G401.6 (cell line): Measurements from ENCODE around the gene PRELID3B.
"Not testable (repeated sequence)": the region's sequence is repeated elsewhere in the genome, so short reads cannot be mapped to it uniquely, and the experiment has no call there.

Source experiments
- FAIRE-seq: peaks from 2 replicates; lab custom pipeline; 2012; peaks lifted over from hg19 to GRCh38; lab: Jason Lieb, UNC

The PRELID3B gene

GRCh38 chr20:59048681-59049030 is 6.1 kb upstream of the PRELID3B start:
- no peak for FAIRE-seq

GRCh38 chr20:59047938-59048680 is 5.5 kb upstream of the PRELID3B start:
- no peak for FAIRE-seq

- FAIRE-seq, result no peak
These were observed 4.3 kb upstream of the PRELID3B start for GRCh38 chr20:59046862-59047261.

DNA sequence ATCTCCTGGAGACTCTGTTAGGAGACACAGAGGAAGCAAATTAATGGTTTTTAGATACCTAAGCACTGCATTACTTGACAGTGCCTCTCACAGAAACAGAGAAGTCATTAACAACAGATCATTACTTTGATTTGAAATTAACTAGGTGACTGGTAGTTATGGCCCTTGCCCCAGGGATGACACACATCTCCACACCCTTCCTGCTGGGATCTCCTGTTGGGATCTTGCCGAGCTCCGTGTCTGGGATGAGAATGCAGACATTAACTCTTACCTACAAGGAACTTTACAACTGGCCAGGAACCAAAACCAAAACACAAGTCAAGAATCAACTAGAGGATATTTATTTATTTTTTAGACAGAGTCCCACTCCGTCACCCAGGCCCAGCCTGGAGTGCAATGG is 2.2 kb upstream of the PRELID3B start:
- no peak for FAIRE-seq

DNA sequence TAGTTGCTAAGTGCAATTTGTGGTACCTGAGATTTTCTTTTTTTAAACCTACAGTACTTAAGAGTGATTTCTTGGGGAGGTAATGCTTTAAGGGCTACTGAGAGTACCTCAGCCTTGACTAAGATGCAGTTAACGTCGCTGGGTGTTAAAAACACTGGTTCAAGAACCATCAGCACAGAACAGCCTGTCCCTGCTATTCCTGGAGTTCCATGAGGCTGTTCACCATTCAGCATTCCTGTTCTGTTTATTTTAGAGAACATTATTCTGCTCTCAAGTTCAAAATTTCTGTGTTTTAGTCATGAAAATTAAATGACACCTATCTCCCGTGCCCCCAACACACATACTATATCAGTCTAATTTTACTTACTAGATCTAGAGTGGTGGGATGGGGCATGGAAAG is 1.7 kb upstream of the PRELID3B start:
- FAIRE-seq, result no peak

DNA sequence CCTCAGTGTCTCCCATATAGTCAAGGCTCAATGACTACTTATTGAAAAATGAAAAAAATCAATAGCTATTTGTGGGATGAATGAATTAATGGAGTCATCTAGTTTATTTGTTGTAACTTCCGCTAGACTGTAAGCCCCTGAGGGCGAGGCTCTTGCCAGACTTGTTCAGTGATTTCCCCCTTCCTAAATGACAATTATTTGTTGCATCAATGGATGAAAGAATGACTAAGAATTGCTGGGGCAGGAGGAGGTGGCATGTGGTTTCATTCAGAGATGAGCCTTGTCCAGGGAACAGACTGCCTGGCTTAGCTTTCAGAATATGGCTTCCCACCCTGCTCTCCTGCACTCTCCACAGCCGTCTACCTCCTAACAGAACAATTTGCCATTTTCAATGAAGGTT is 1.1 kb upstream of the PRELID3B start:
- no peak for FAIRE-seq

DNA sequence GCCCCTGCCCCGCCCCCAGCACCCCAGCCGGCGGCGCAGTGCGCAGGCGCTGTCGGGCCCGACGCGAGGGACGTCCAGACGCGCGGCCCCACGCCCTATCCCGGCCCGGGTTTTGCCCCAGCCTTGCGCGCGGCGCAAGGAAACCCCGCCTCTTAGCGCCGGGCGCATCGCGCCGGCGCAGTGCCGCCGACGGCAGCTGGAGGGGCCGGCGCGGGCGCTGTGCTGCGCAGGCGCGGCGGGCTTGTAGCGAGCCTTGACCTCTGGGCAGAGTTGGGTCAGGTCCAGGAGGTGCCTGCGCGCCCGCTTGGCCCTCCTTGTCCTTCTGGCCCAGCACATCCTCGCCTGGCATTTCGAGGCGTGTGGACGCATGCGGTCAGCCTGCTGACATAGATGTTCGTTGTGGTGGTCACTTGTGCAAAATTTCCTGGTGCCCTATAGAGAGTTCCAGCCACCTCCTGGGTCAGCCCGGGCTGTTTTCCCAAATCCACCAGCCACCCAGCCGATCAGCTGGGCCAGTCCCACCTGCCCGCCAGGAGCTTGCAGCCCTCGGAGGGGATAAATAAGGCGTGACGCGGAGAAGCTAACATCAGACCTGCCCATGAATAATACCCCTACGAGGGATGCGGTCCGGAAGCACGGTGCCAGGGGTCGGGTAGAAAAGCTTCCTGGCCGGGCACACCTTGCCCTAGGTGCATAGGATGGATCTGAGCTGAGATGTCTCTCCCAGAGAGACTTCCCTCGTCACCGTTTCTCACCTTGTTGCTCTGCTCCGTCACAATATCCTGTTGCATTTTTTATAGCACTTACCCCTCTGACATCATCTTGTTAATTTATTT is 428 bp upstream of the PRELID3B start:
- FAIRE-seq, result no peak

DNA sequence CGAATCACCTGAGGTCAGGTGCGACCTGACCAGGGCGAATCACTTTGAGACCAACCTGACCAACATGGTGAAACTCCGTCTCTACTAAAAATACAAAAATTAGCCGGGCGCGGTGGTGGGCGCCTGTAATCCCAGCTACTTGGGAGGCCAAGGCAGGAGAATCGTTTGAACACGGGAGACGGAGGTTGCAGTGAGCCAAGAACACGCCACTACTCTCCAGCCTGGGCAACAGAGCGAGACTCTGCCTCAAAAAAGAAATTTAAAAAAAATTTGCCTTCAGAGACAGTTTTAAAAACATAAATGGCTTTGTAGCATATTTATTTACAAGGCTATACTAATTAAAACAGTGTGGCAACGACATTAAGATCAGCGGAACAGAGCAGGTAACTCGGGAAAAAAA is 1.1 kb downstream of the PRELID3B start:
- FAIRE-seq, result not testable (repeated sequence)

- no peak for FAIRE-seq
These were observed 1.9 kb downstream of the PRELID3B start for GRCh38 chr20:59040667-59041066.

- no peak for FAIRE-seq
These were observed 3.4 kb downstream of the PRELID3B start for GRCh38 chr20:59039233-59039632.

DNA sequence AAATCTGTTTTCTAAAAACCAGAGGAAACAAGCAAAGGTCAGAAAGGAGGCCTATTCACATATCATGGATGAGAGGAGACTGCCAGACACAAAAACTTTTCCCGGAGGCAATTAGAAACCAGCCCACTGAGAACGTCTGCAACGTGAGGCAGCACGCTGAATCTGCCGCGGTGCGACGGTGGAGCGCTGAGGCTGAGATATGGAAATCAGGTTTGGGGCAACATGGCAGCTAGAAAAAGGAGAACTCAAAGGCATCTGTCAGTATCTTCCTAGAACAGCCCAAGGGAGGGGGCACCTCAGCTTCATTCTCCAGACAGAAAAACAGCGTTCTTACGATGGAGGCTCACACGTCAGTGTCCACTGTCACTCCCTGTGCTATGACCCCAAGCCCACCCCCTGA is 5.2 kb downstream of the PRELID3B start:
- FAIRE-seq, result no peak

DNA sequence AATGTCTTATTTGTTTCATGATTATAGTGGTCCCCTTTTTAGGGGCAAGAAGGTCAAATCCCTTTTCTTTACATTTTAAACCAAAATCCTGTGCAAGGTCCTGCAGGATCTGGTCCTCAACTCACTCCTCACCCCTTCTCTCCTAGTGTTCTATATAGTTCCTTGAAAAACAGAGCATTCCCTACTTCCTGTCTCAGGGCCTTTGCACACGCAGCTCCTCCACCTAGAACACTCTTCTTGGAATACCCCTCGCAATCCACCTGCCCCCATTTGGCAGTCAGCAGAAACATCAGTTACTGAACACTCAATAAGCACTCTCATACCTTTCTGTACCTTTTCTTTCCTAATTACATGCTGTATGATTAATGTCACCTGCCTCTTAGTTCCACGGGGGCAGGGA is 7.2 kb downstream of the PRELID3B start:
- no peak for FAIRE-seq

DNA sequence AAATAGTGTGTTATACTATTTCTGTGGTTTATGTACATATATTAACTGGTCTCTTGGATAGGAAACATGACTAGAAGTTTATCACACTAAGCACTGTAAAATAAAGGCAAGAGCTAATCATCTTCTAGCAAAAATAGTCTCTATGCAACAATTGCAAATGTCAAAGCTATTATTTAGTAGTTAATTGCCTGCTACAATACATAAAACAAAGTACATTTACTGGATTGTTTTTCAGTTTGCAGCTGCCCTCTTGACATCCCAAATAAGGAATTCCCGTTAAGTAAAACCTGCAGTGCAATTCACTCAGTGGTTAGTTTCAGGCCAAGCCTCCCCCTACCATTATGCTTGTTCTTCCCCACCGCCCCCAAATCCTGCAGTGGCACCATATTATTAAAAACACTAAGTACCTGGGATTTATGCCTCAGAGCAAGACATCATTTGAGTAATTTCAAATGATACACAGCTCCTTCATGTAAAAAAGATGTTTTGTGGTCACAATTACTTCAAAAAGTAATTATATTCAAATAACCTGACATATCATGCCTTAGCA is 8.9 kb downstream of the PRELID3B start:
- no peak for FAIRE-seq

GRCh38 chr20:59033093-59033492 is 9.5 kb downstream of the PRELID3B start:
- peak; percentile 63 for FAIRE-seq

DNA sequence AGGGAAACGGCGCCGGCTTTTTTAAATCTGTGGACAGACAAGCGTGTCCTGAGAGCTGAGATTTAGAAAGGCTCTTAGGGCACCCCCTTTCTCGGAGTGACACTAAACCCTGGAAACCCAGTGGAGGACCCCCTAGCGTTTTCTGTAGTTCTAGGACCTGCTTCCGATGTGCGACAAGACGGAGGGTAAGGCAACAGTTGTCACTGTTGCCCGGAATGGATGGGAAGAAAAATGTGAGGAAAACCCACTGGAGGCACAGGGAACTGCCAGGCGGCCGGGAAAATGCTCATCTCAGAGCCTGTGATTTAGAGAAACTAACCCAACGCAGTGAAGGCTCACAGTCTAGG is 9.9 kb downstream of the PRELID3B start:
- FAIRE-seq, result no peak

DNA sequence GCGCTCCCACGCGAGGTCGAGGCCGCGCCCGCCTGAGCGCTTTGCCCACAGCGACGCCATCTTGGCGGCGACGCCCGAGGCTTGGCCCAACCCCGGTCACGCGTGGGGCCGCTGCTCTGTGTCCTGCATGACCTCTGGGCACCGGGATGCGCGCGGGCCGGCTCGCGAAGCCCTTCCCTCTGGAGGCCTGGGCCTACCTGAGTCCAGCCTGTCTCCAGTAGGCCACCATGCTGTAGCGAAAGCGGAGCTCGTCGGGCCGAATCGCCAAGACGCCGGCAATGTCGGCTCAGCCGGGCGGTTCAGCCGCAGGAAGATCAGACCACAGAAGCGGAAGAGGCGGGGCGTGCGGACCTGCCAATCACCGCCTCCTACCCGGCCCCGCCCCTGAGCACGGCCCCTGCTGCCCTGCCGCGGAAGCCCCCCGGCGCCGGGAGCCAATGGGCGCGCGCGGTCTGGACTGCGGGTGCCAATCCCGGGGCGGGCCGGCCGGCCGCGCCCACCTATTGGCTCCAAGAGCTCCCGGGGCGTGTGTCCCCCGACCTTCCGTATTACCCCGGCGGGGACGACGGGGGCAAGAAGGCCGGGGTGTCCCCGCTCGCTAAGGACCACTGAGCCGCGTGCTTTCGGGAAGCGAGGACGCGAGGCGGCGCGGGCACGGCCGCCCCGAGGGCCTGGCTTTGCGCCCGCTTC is 10.4 kb downstream of the PRELID3B start, which contains the start of gene ATP5F1E:
Gene ATP5F1E, minus strand, starts transcription at position 313 of the 690 bp plus-strand sequence. Its CDS starts 84 bp downstream, at position 229.
- FAIRE-seq, result no peak

DNA sequence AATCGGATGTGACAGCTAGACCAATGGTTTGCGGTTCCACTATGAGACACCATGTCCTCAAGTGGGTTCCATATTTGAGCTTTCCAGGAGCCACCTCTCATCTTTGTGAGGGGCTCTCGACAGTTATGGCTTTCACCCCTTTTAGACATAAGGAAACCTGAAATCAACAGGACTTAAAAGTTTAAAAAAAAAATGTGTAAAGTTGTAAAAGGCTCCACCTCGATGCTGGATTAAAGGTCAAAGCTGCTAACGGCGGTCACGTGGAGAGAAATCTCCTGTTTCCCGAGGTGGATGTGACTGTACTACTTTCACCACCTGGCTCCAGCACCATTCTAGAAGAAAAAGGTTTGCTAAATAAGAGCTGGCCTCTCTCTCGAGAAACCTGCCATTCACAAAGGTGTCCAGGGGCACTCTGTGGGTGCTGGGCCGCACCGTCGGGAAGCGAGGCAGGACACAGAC is 11.0 kb downstream of the PRELID3B start:
- no peak for FAIRE-seq

- no peak for FAIRE-seq
These were observed 11.5 kb downstream of the PRELID3B start for GRCh38 chr20:59030911-59031563.

DNA sequence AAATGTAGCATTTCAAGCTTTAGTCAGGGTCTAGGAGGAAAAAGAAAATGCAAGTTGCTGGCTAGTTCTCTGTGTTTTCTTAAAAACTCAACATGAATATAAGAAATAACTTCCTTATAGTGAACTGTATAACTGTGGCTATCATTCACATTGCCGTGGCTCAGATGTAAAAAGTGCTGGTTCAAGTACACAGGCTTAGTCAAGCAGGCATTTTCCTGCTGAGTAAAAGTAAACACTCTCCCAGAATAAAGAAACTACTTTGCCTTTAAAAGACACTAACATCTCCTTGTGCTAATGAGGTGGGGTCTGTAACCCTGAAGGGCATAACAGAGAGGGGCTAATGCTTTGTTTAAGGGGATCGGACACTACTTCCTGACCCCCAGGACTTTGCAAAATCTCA is 13.8 kb downstream of the PRELID3B start:
- no peak for FAIRE-seq

DNA sequence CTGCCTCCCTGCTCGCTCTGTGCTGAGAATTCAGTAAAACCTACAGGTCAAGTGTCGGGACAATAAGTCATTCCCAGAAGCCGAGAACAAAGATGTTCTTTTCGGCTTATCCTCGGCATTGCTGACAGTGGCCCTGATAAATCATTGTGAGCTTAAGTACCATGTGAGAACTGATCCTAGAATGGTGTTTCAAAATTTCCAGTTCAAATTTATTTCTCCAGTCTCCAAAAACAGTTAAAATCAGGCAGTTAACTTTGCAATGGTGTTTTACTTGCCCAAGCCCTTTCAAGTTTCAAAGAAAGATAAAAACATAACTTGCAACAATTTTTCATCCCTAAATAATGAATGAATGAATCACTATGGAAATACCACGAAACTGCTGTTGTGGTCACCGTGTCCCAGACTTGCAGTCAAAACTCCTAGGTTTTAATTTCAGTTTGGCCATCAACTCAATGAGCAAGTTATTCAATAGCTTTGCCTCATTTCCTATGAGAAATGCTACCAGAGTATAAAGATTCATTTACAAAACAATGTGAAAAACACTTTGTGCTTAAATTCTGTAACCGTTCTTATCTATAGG is 14.8 kb downstream of the PRELID3B start:
- FAIRE-seq, result no peak

- FAIRE-seq, result no peak
These were observed 15.5 kb downstream of the PRELID3B start for GRCh38 chr20:59026904-59027740.
